Testis (tissue), 2 donors: ENCODE measurements around the gene KIF27.

Source experiments
- CTCF ChIP-seq, 3 experiments: fragments of 450-650 bp in 2 of 3; fragments of 200-600 bp in 1 of 3; sonication (generic) in 1 of 3; IDR thresholded peaks; one replicate each; pipeline ENCODE4 v1.5.1; 2016 to 2019; ENCODE audit warnings: antibody characterized with exemption in 3 of 3, mild to moderate bottlenecking in 2 of 3, moderate library complexity in 1 of 3
- POLR2A ChIP-seq: fragments of 450-650 bp; IDR thresholded peaks from one replicate; pipeline ENCODE4 v1.6.1; 2017; ENCODE audit warnings: antibody characterized with exemption, mild to moderate bottlenecking, moderate library complexity

- TF ChIP-seq CTCF (IDR thresholded peaks at IDR 0.05) = peak in 2 of 3 experiments; percentile 0 to 26
- TF ChIP-seq POLR2A = no peak
Observed at GRCh38 chr9:83920469-83920926, 734 bp downstream of the KIF27 start.
